WTC11 (cell line): ENCODE results near the gene LAS1L. TPM values are rescaled to one million over a fixed set of nuclear protein-coding genes. Genes with fewer than 3 reads are reported as not detected.
"Not testable (repeated sequence)": the region's sequence is repeated elsewhere in the genome, so short reads cannot be mapped to it uniquely, and the experiment has no call there.

Source experiments
- ATAC-seq: fragments of 200-7000 bp; cut with Tn5 transposase; 2 replicates; pipeline ENCODE4 v1.10.0; 2021; ENCODE audit warnings: mild to moderate bottlenecking, moderate library complexity
- CTCF ChIA-PET: fragments of 300-600 bp; sonication (Branson Sonifier 250); formaldehyde crosslinking; loops from one replicate; lab custom pipeline; 2021; ENCODE audit warnings: antibody characterized with exemption; lab: Charles Lee
- POLR2A ChIA-PET: fragments of 350-600 bp; sonication (Branson Sonifier 250); formaldehyde crosslinking; loops from one replicate; lab custom pipeline; 2021; ENCODE audit warnings: antibody characterized with exemption; lab: Charles Lee
- DNase-seq: peaks from one replicate; pipeline ENCODE4 v3.0.0; 2021; ENCODE audit warnings: low spot score
- H3K27ac Mint-ChIP-seq: 2 replicates; pipeline ENCODE4 v1.8.0; 2021; ENCODE audit warnings: mixed read lengths
- H3K27me3 Mint-ChIP-seq: 2 replicates; pipeline ENCODE4 v1.8.0; 2021; ENCODE audit warnings: low read depth, mild to moderate bottlenecking, moderate library complexity, mixed read lengths
- H3K36me3 Mint-ChIP-seq: 2 replicates; pipeline ENCODE4 v1.8.0; 2021; ENCODE audit warnings: mixed read lengths
- H3K4me1 Mint-ChIP-seq: 2 replicates; pipeline ENCODE4 v1.8.0; 2022; ENCODE audit warnings: mixed read lengths
- H3K4me3 Mint-ChIP-seq: 2 replicates; pipeline ENCODE4 v1.8.0; 2021; ENCODE audit warnings: mild to moderate bottlenecking, moderate library complexity, mixed read lengths
- H3K9me3 Mint-ChIP-seq: 2 replicates; pipeline ENCODE4 v1.8.0; 2021; ENCODE audit warnings: mixed read lengths
- ATF2 ChIP-seq: sonication (generic); formaldehyde crosslinking; IDR thresholded peaks from 2 replicates; pipeline ENCODE4 v1.8.1; 2022; ENCODE audit warnings: low read depth, missing genetic modification reagents, borderline replicate concordance
- CDX4 ChIP-seq: fragments of 250-450 bp; sonication (Bioruptor Pico); IDR thresholded peaks from 2 replicates; pipeline ENCODE4 v1.9.0; 2021; ENCODE audit warnings: moderate library complexity, mild to moderate bottlenecking, inconsistent platforms, borderline replicate concordance
- ESRRA ChIP-seq: sonication (generic); formaldehyde crosslinking; IDR thresholded peaks from 2 replicates; pipeline ENCODE4 v1.8.1; 2022; ENCODE audit warnings: mild to moderate bottlenecking, missing genetic modification reagents, borderline replicate concordance
- FOXP1 ChIP-seq: sonication (generic); formaldehyde crosslinking; IDR thresholded peaks from 2 replicates; pipeline ENCODE4 v1.8.0; 2022; ENCODE audit warnings: missing genetic modification reagents, mild to moderate bottlenecking, moderate library complexity, borderline replicate concordance
- JAZF1 ChIP-seq: fragments of 250-450 bp; sonication (Bioruptor Pico); IDR thresholded peaks from 2 replicates; pipeline ENCODE4 v1.9.0; 2021; ENCODE audit warnings: moderate library complexity, mild to moderate bottlenecking, inconsistent platforms
- JUN ChIP-seq: sonication (generic); formaldehyde crosslinking; IDR thresholded peaks from 2 replicates; pipeline ENCODE4 v1.8.0; 2023; ENCODE audit warnings: mild to moderate bottlenecking, missing genetic modification reagents
- PRDM15 ChIP-seq: sonication (generic); formaldehyde crosslinking; IDR thresholded peaks from 2 replicates; pipeline ENCODE4 v1.8.0; 2022; ENCODE audit warnings: missing genetic modification reagents
- STAT6 ChIP-seq: sonication (generic); formaldehyde crosslinking; conservative IDR thresholded peaks from 2 replicates; pipeline ENCODE4 v1.8.1; 2023; ENCODE audit warnings: mild to moderate bottlenecking, low read depth, missing genetic modification reagents, moderate library complexity
- TCF7 ChIP-seq: sonication (generic); formaldehyde crosslinking; IDR thresholded peaks from 2 replicates; pipeline ENCODE4 v1.8.0; 2022; ENCODE audit warnings: mild to moderate bottlenecking, low read depth, missing genetic modification reagents, moderate library complexity
- TEAD4 ChIP-seq: sonication (generic); formaldehyde crosslinking; IDR thresholded peaks from 2 replicates; pipeline ENCODE4 v1.8.0; 2022; ENCODE audit warnings: mild to moderate bottlenecking, missing genetic modification reagents
- USF2 ChIP-seq: sonication (generic); formaldehyde crosslinking; IDR thresholded peaks from 2 replicates; pipeline ENCODE4 v1.8.1; 2023; ENCODE audit warnings: mild to moderate bottlenecking, missing genetic modification reagents, moderate library complexity
- ZBTB43 ChIP-seq: sonication (generic); formaldehyde crosslinking; IDR thresholded peaks from 2 replicates; pipeline ENCODE4 v1.8.1; 2023; ENCODE audit warnings: mild to moderate bottlenecking, missing genetic modification reagents
- ZMAT4 ChIP-seq: fragments of 250-450 bp; sonication (Bioruptor Pico); IDR thresholded peaks from 2 replicates; pipeline ENCODE4 v1.9.0; 2021; ENCODE audit warnings: mild to moderate bottlenecking
- ZNF121 ChIP-seq: sonication (generic); formaldehyde crosslinking; IDR thresholded peaks from 2 replicates; pipeline ENCODE4 v1.8.0; 2023; ENCODE audit warnings: missing genetic modification reagents
- ZNF138 ChIP-seq: sonication (generic); formaldehyde crosslinking; conservative IDR thresholded peaks from 2 replicates; pipeline ENCODE4 v1.8.1; 2022; ENCODE audit warnings: mild to moderate bottlenecking, moderate library complexity, missing genetic modification reagents
- ZNF425 ChIP-seq: fragments of 250-450 bp; sonication (Bioruptor Pico); conservative IDR thresholded peaks from 2 replicates; pipeline ENCODE4 v1.9.0; 2021; ENCODE audit warnings: mild to moderate bottlenecking
- ZNF671 ChIP-seq: fragments of 250-450 bp; sonication (Bioruptor Pico); IDR thresholded peaks from 2 replicates; pipeline ENCODE4 v1.8.0; 2021; ENCODE audit warnings: mild to moderate bottlenecking
- ZSCAN18 ChIP-seq: fragments of 250-450 bp; sonication (Bioruptor Pico); IDR thresholded peaks from 2 replicates; pipeline ENCODE4 v2.1.2; 2022; ENCODE audit warnings: mild to moderate bottlenecking, moderate library complexity
- total RNA-seq: library from RNA; stranded (reverse); gene quantifications from 3 replicates; pipeline ENCODE4 v1.2.3, GENCODE V29; 2021

LAS1L gene
- total RNA-seq, 1 experiment from 2014 or later = 65.1 TPM

- peaks cover 4% of the 10 kb centered on the region for H3K9me3 Mint-ChIP-seq
- DNase-seq (no peak), ATAC-seq (no peak)
- H3K36me3 Mint-ChIP-seq = no peaks in the 10 kb centered on the region
- ChIA-PET CTCF (no interaction called here), POLR2A (no interaction called here)
- no peak overlapping the region for H3K4me3 Mint-ChIP-seq
- no peak overlapping the region for H3K27ac Mint-ChIP-seq
- TF ChIP-seq TEAD4 (no peak), ESRRA (CRISPR knock-in tag) (no peak), TCF7 (no peak), PRDM15 (no peak), ZSCAN18 (CRISPR knock-in tag) (no peak), USF2 (CRISPR knock-in tag) (no peak), ZBTB43 (CRISPR knock-in tag) (no peak), FOXP1 (CRISPR knock-in tag) (no peak), ZMAT4 (CRISPR knock-in tag) (no peak), ZNF671 (no peak), JAZF1 (CRISPR knock-in tag) (no peak), ZNF425 (CRISPR knock-in tag) (no peak), JUN (CRISPR knock-in tag) (no peak), ZNF138 (CRISPR knock-in tag) (no peak), STAT6 (no peak), ZNF121 (CRISPR knock-in tag) (no peak), ATF2 (no peak), CDX4 (CRISPR knock-in tag) (no peak)
- H3K4me1 Mint-ChIP-seq = 0 out of 2 replicates have a peak, but pooled peaks cover 4% of the 10 kb centered on the region
- no peaks in the 10 kb centered on the region; the same call in 1 of the 2 replicates for H3K27me3 Mint-ChIP-seq
These were observed 38.4 kb upstream of the LAS1L start for GRCh38 chrX:65572971-65573370.

- not testable (repeated sequence) for H3K9me3 Mint-ChIP-seq, DNase-seq
These were observed 28.3 kb upstream of the LAS1L start for GRCh38 chrX:65562850-65563249.

More at GRCh38 chrX:65562850-65563249, 28.3 kb upstream of the LAS1L start:
- H3K36me3 Mint-ChIP-seq, CTCF ChIA-PET, H3K4me1 Mint-ChIP-seq, POLR2A ChIA-PET, H3K27ac Mint-ChIP-seq, H3K4me3 Mint-ChIP-seq, ATAC-seq: not testable (repeated sequence)
- H3K27me3 Mint-ChIP-seq = peaks cover 19% of the 10 kb centered on the region
